Peyer's patch (tissue), 4 donors: ENCODE data around the gene RGL3.

Source experiments
- CTCF ChIP-seq, 6 experiments: fragments of 450-650 bp in 4 of 6; fragments of 200-600 bp in 2 of 6; sonication (generic) in 1 of 6; IDR thresholded peaks; one replicate each; pipeline ENCODE4 v1.5.1; 2017 to 2019; ENCODE audit warnings: antibody characterized with exemption in 6 of 6, mild to moderate bottlenecking in 3 of 6, moderate library complexity in 1 of 6
- POLR2A ChIP-seq, 2 donors: fragments of 450-650 bp; IDR thresholded peaks; one replicate each; pipeline ENCODE4 v1.5.1; 2017; ENCODE audit warnings: antibody characterized with exemption in 2 of 2, mild to moderate bottlenecking in 2 of 2, moderate library complexity in 2 of 2

- TF ChIP-seq CTCF (IDR thresholded peaks at IDR 0.05): no peak
- no peak for TF ChIP-seq POLR2A (IDR thresholded peaks at IDR 0.05)
Observed at GRCh38 chr19:11374433-11375142, 44.5 kb downstream of the RGL3 start, which contains the start of gene SWSAP1.
